Progenitor cell of endocrine pancreas (in vitro differentiated cells): ENCODE measurements around the gene LRRC8E. TPM values are rescaled to one million over a fixed set of nuclear protein-coding genes. Genes with fewer than 3 reads are reported as not detected.

ENCODE experiments used
- DNase-seq: peaks from one replicate; pipeline ENCODE4 v3.0.0; 2021; ENCODE audit warnings: low spot score; ENCODE audit not compliant: unreplicated experiment
- H3K27ac Mint-ChIP-seq: 2 replicates; pipeline ENCODE4 v1.8.0; 2021; ENCODE audit warnings: mild to moderate bottlenecking, moderate library complexity, mixed read lengths
- H3K27me3 Mint-ChIP-seq: 2 replicates; pipeline ENCODE4 v1.8.0; 2021; ENCODE audit warnings: mixed read lengths
- H3K36me3 Mint-ChIP-seq: 2 replicates; pipeline ENCODE4 v1.8.0; 2022; ENCODE audit warnings: mixed read lengths; ENCODE audit not compliant: insufficient read depth
- H3K4me1 Mint-ChIP-seq: 2 replicates; pipeline ENCODE4 v1.8.0; 2021; ENCODE audit warnings: low read depth, mixed read lengths
- H3K4me3 Mint-ChIP-seq: 2 replicates; pipeline ENCODE4 v1.8.0; 2021; ENCODE audit warnings: low read depth, mild to moderate bottlenecking, moderate library complexity, mixed read lengths
- H3K9me3 Mint-ChIP-seq: 2 replicates; pipeline ENCODE4 v1.8.0; 2021; ENCODE audit warnings: low read depth, mixed read lengths
- CTCF ChIP-seq: fragments of 200-600 bp; sonication (generic); IDR thresholded peaks from one replicate; pipeline ENCODE4 v1.5.0; 2021; ENCODE audit warnings: antibody characterized with exemption, mild to moderate bottlenecking; ENCODE audit not compliant: unreplicated experiment
- total RNA-seq: library from RNA; stranded (reverse); gene quantifications from 2 replicates; pipeline ENCODE4 v1.2.1, GENCODE V29; 2021

The LRRC8E gene
- total RNA-seq, 1 donor from 2014 or later: 3.6 TPM

- peaks cover 6% of the 10 kb centered on the region for H3K36me3 Mint-ChIP-seq
- no peaks in the 10 kb centered on the region for H3K27me3 Mint-ChIP-seq
- peak; percentile 92 for TF ChIP-seq CTCF
- H3K9me3 Mint-ChIP-seq: no peaks in the 10 kb centered on the region
- DNase-seq: peak; percentile 71
- peaks cover 7% of the 10 kb centered on the region for H3K4me1 Mint-ChIP-seq
- H3K4me3 Mint-ChIP-seq: peak overlapping the region; percentile 92
- peak overlapping the region; percentile 100 for H3K27ac Mint-ChIP-seq
Observed at GRCh38 chr19:7944177-7944761, 56.0 kb downstream of the LRRC8E start.

GRCh38 chr19:7947939-7948338, 59.6 kb downstream of the LRRC8E start:
- H3K27me3 Mint-ChIP-seq: no peaks in the 10 kb centered on the region
- peaks cover 6% of the 10 kb centered on the region for H3K4me1 Mint-ChIP-seq
- no peak overlapping the region for H3K27ac Mint-ChIP-seq
- no peaks in the 10 kb centered on the region for H3K9me3 Mint-ChIP-seq
- TF ChIP-seq CTCF: no peak
- H3K4me3 Mint-ChIP-seq: no peak overlapping the region
- no peaks in the 10 kb centered on the region for H3K36me3 Mint-ChIP-seq
- DNase-seq: no peak

Other genes with a start within 250 kb of the LRRC8E start
- gene RETN, start 219.5 kb upstream of the LRRC8E start, total RNA-seq: not detected in 2 replicates
- not detected in 2 replicates for gene MCEMP1, start 211.4 kb upstream of the LRRC8E start, total RNA-seq
- 71.5 and 88.8 TPM in 2 replicates for gene TRAPPC5, start 207.7 kb upstream of the LRRC8E start, total RNA-seq
- gene FCER2, start 186.4 kb upstream of the LRRC8E start, total RNA-seq: not detected in 2 replicates
- not detected in 2 replicates for gene CLEC4G, start 156.4 kb upstream of the LRRC8E start, total RNA-seq
- not detected in 2 replicates for gene CD209, start 141.0 kb upstream of the LRRC8E start, total RNA-seq
- gene CLEC4M, start 125.3 kb upstream of the LRRC8E start, total RNA-seq: 0.36 and 0.42 TPM in 2 replicates
- 15.2 and 16.2 TPM in 2 replicates for gene EVI5L, start 58.3 kb upstream of the LRRC8E start, total RNA-seq
- 37.4 and 40.4 TPM in 2 replicates for gene PRR36, start 14.1 kb upstream of the LRRC8E start, total RNA-seq
- 50.7 and 53.5 TPM in 2 replicates for gene MAP2K7, start 15.4 kb downstream of the LRRC8E start, total RNA-seq
- gene TGFBR3L, start 26.3 kb downstream of the LRRC8E start, total RNA-seq: 0.67 and 1.1 TPM in 2 replicates
- gene SNAPC2, start 31.8 kb downstream of the LRRC8E start, total RNA-seq: 9.9 and 10.8 TPM in 2 replicates
- gene CTXN1, start 37.6 kb downstream of the LRRC8E start, total RNA-seq: 97.9 and 114 TPM in 2 replicates
- 75.0 and 75.2 TPM in 2 replicates for gene TIMM44, start 55.2 kb downstream of the LRRC8E start, total RNA-seq
- 125 and 130 TPM in 2 replicates for gene ELAVL1, start 117.1 kb downstream of the LRRC8E start, total RNA-seq
- gene CCL25, start 164.2 kb downstream of the LRRC8E start, total RNA-seq: not detected in 2 replicates